Panc1 (cell line): ENCODE measurements around the gene B3GAT3.

ENCODE experiments used
- POLR2AphosphoS5 ChIP-seq: IDR thresholded peaks from 2 replicates; pipeline ENCODE4 v1.6.1; 2012; ENCODE audit warnings: mild to moderate bottlenecking, low read depth, low read length, moderate library complexity
- TF ChIP-seq, protein P1 (sequence below): fragments of 450-650 bp; IDR thresholded peaks from 2 replicates; pipeline ENCODE4 v1.5.1; 2017; ENCODE audit warnings: mild to moderate bottlenecking

DNA sequence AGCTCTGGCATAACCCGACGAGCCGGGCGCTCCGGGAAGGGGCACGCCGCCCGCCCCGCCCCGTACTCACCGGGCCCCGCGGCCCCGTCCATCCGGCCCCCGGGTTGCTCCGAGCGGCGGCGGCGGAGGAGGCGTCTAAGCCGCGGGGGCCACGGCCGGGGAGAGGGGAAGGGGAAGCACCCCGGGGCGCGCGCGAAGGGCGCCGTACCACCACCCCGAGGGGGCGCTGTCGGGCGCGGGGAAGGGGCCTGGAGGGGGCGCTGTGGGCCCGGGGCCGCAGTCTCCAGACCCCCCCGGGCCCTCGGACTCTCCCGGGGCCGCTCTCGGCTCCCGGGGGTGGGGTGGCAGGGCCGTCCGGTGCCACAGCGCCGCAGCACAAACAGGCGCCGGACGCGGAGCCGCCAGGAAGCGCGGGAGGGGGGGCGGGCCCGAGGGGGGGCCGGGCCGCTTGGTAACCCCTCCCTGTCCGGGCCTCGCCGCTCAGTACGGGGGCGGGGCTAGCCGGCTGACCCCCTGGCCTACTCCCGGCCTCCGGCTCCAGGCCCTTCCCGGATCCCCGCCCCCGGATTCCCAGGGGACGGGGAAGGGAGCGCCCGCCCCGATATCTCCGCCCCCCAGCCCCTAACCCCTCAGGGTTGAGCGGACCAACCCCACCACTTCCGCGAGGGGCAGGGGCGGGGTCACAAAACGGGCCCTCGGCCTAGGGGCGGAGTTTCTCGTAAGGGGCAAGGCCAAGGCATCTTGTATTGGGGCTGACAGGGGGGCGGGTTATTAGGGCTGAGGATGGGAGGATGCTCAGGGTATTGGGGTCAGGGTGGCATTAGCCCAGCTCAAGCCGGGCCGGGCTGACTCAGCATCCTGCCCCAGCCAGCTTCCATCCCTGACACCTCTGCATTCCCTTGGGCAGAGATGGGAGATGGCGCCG, 9.2 kb downstream of the B3GAT3 start, which contains the start of the genes EML3 and ROM1:
- TF ChIP-seq, protein P1, sequence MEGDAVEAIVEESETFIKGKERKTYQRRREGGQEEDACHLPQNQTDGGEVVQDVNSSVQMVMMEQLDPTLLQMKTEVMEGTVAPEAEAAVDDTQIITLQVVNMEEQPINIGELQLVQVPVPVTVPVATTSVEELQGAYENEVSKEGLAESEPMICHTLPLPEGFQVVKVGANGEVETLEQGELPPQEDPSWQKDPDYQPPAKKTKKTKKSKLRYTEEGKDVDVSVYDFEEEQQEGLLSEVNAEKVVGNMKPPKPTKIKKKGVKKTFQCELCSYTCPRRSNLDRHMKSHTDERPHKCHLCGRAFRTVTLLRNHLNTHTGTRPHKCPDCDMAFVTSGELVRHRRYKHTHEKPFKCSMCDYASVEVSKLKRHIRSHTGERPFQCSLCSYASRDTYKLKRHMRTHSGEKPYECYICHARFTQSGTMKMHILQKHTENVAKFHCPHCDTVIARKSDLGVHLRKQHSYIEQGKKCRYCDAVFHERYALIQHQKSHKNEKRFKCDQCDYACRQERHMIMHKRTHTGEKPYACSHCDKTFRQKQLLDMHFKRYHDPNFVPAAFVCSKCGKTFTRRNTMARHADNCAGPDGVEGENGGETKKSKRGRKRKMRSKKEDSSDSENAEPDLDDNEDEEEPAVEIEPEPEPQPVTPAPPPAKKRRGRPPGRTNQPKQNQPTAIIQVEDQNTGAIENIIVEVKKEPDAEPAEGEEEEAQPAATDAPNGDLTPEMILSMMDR: peak; percentile 100
- peak; percentile 44; the same call in 1 of the 2 replicates for TF ChIP-seq POLR2AphosphoS5
